Suprapubic skin (tissue), 4 donors: ENCODE data around the gene PHEX. TPM values are rescaled to one million over a fixed set of nuclear protein-coding genes. Genes with fewer than 3 reads are reported as not detected.

Experiments used
- DNase-seq, 2 donors: peaks; one replicate each; pipeline ENCODE4 v3.0.0-alpha.2; 2019; ENCODE audit warnings: low spot score in 2 of 2
- H3K27ac ChIP-seq: fragments of 200-600 bp; sonication (generic); one replicate; pipeline ENCODE4 v1.5.1; 2019
- H3K27me3 ChIP-seq: fragments of 200-600 bp; sonication (generic); one replicate; pipeline ENCODE4 v1.5.1; 2019
- H3K36me3 ChIP-seq: fragments of 200-600 bp; sonication (generic); one replicate; pipeline ENCODE4 v1.5.1; 2019
- H3K4me1 ChIP-seq: fragments of 200-600 bp; sonication (generic); one replicate; pipeline ENCODE4 v1.5.1; 2019
- H3K4me3 ChIP-seq: fragments of 200-600 bp; sonication (generic); one replicate; pipeline ENCODE4 v1.5.1; 2019; ENCODE audit warnings: mild to moderate bottlenecking
- H3K9me3 ChIP-seq: fragments of 200-600 bp; sonication (generic); one replicate; pipeline ENCODE4 v1.5.1; 2019
- CTCF ChIP-seq, 2 donors: fragments of 200-600 bp in 1 of 2; fragments of 450-650 bp in 1 of 2; sonication (generic) in 1 of 2; IDR thresholded peaks; one replicate each; pipeline ENCODE4 v1.5.1; 2016 to 2019; ENCODE audit warnings: antibody characterized with exemption in 2 of 2, mild to moderate bottlenecking in 1 of 2, moderate library complexity in 1 of 2
- EP300 ChIP-seq: sonication (generic); formaldehyde crosslinking; IDR thresholded peaks from one replicate; pipeline ENCODE4 v1.6.1; 2017; ENCODE audit warnings: antibody characterized with exemption
- POLR2A ChIP-seq, 2 donors: fragments of 450-650 bp; IDR thresholded peaks; one replicate each; pipeline ENCODE4 v1.6.1; 2017; ENCODE audit warnings: antibody characterized with exemption in 2 of 2, mild to moderate bottlenecking in 2 of 2, moderate library complexity in 2 of 2
- POLR2AphosphoS5 ChIP-seq, 3 donors: sonication (generic); formaldehyde crosslinking; IDR thresholded peaks; one replicate each; pipeline ENCODE4 v1.6.1; 2017; ENCODE audit warnings: antibody characterized with exemption in 3 of 3
- WGBS: methylation state at CpG from one replicate; pipeline ENCODE4 v1.1.5; 2018; 5-methylcytosine and 5-hydroxymethylcytosine counted together
- total RNA-seq, 4 donors: library from RNA; depleted of rRNA; stranded (reverse); fragments of >200 nt; gene quantifications; one replicate each; pipeline ENCODE4 v1.1.0, GENCODE V29; 2016

Gene PHEX
- total RNA-seq, 4 donors from 2014 or later, result 0.21 to 0.32 (median 0.30) TPM; not detected in 1

- no peaks in the 10 kb centered on the region for H3K4me1 ChIP-seq
- DNase-seq, result no peak
- no peaks in the 10 kb centered on the region for H3K27me3 ChIP-seq
- no peaks in the 10 kb centered on the region for H3K36me3 ChIP-seq
- H3K9me3 ChIP-seq, result no peaks in the 10 kb centered on the region
- H3K4me3 ChIP-seq, result no peak overlapping the region
- TF ChIP-seq POLR2A (IDR thresholded peaks at IDR 0.05) (no peak), EP300 (no peak), POLR2AphosphoS5 (IDR thresholded peaks at IDR 0.05) (no peak), CTCF (IDR thresholded peaks at IDR 0.05) (no peak)
- H3K27ac ChIP-seq, result no peak overlapping the region
- WGBS, result 67% methylated on average over 4 of the region's 4 CpGs
These were observed 96.8 kb downstream of the PHEX start for GRCh38 chrX:22128961-22129360.

- no peaks in the 10 kb centered on the region for H3K36me3 ChIP-seq
- no peak for DNase-seq
- H3K4me1 ChIP-seq, result peaks cover 11% of the 10 kb centered on the region
- TF ChIP-seq EP300, result no peak
- TF ChIP-seq POLR2AphosphoS5 (IDR thresholded peaks at IDR 0.05), result no peak
- WGBS, result 25% methylated on average over 3 of the region's 4 CpGs
- no peaks in the 10 kb centered on the region for H3K9me3 ChIP-seq
- H3K27ac ChIP-seq, result peak overlapping the region; percentile 38
- H3K27me3 ChIP-seq, result no peaks in the 10 kb centered on the region
- H3K4me3 ChIP-seq, result no peak overlapping the region
These were observed 102.6 kb downstream of the PHEX start for GRCh38 chrX:22134681-22135080.

DNA sequence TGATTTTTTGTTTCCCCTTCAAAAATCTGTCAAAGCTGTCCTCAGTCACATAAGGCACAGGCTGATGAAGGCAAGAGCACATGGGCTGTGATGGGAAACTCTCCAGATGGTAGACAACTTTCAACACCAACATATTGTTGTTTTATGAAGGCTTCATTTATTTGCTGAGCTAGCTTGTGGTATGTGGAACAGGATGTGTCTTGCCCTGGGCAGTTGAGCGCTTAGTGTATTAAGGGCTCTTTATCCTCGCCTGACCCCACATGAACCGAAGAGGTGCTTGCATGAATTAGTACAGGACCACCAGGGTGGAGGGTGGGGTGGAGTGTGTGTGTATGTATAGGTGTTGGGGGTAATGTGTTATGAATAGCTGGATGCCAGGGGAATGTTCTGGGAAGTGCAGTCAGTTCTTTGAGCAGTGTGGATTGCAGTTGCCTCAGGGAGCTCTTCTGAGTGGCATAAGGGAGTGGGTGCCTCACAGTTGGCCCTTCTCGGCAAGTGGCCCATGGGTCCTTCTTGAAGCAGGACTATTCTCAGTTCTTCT, 103.1 kb downstream of the PHEX start:
- TF ChIP-seq EP300 (no peak), POLR2A (IDR thresholded peaks at IDR 0.05) (no peak)
- Histone ChIP-seq H3K4me1 (peaks cover 11% of the 10 kb centered on the region), H3K27me3 (no peaks in the 10 kb centered on the region), H3K9me3 (no peaks in the 10 kb centered on the region), H3K4me3 (no peak overlapping the region), H3K36me3 (no peaks in the 10 kb centered on the region), H3K27ac (peak overlapping the region; percentile 59)
- 43% methylated on average over 4 of the region's 4 CpGs for whole genome bisulfite sequencing
- no peak for DNase-seq

DNA sequence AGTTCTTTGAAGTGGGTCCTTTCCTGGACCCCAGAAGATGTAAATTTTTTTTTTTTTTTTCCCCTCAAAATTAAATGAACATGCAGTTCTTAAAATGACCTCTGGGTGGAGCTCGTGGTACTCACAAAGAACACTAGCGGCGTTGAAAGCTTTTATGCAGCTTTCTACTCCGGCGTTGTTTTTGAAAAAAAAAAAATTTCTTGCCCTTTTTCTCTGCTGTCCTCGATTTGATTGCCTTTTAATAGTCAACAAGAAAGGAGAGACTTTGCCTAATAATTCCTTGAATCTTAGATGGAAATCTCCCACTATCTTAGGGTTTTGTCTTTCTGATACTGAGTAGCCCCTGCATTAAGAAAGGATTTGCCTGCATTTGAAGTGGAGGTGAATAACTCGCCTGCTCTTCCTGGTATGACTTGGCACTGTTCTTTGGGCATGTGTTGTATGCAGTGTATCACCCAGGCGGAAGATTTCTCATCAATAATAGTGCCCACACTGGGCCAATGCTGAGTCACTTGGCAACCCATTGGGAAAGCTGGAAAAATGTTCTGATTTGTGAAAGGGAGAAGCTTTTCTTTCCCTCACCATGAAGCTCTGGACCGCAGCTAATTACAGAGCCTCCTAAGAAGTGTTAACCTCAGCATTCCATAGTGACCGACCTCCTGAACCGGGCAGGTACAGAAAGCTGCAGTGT, 104.0 kb downstream of the PHEX start:
- no peak for DNase-seq
- TF ChIP-seq EP300 (no peak), POLR2A (IDR thresholded peaks at IDR 0.05) (no peak), CTCF (IDR thresholded peaks at IDR 0.05) (peak; percentile 40 to 51), POLR2AphosphoS5 (IDR thresholded peaks at IDR 0.05) (no peak)

GRCh38 chrX:22136711-22137110, 104.6 kb downstream of the PHEX start:
- Histone ChIP-seq H3K9me3 (no peaks in the 10 kb centered on the region), H3K27ac (peak overlapping the region; percentile 59), H3K4me1 (peaks cover 11% of the 10 kb centered on the region), H3K4me3 (no peak overlapping the region), H3K27me3 (no peaks in the 10 kb centered on the region), H3K36me3 (no peaks in the 10 kb centered on the region)
- TF ChIP-seq EP300, result no peak
- no peak for TF ChIP-seq POLR2AphosphoS5 (IDR thresholded peaks at IDR 0.05)
- no peak for DNase-seq
- 73% methylated on average over 5 of the region's 5 CpGs for WGBS

More for the DNA sequence above, 104.0 kb downstream of the PHEX start:
- Histone ChIP-seq H3K36me3 (no peaks in the 10 kb centered on the region), H3K27ac (peak overlapping the region; percentile 59), H3K4me3 (no peak overlapping the region), H3K9me3 (no peaks in the 10 kb centered on the region), H3K27me3 (no peaks in the 10 kb centered on the region), H3K4me1 (peaks cover 11% of the 10 kb centered on the region)
- WGBS, result 18% methylated on average over 10 of the region's 11 CpGs

DNA sequence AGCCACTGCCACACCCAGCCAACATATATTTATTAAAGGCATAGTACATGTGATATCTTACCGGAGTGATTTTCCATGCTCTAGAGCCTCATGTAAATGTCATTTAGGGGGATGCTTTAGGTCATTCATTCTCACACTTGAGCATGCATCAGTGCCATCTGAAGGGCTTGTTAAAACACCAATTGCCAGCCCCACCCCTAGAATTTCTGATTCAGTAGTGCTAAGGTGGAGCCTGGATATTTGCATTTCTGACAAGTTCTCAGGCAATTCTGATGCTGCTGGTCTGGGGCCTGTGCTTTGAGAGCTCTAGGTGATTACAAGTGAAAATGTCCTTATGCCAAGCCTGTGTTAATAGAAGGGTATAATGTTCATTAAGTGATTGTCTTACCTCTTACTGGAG, 107.7 kb downstream of the PHEX start:
- TF ChIP-seq POLR2A (IDR thresholded peaks at IDR 0.05) (no peak), POLR2AphosphoS5 (IDR thresholded peaks at IDR 0.05) (no peak), CTCF (IDR thresholded peaks at IDR 0.05) (no peak), EP300 (no peak)
- Histone ChIP-seq H3K9me3 (no peaks in the 10 kb centered on the region), H3K27ac (no peak overlapping the region), H3K4me1 (peaks cover 8% of the 10 kb centered on the region), H3K36me3 (no peaks in the 10 kb centered on the region), H3K27me3 (no peaks in the 10 kb centered on the region), H3K4me3 (no peak overlapping the region)
- WGBS, result 75% methylated on average over 1 of the region's 1 CpG
- DNase-seq, result no peak
